Ishikawa (cell line): ENCODE measurements around the gene EPHA2.

Experiments used
- CEBPB ChIP-seq: IDR thresholded peaks from 2 replicates; pipeline ENCODE4 v1.6.1; 2012
- CREB1 ChIP-seq: IDR thresholded peaks from 2 replicates; pipeline ENCODE4 v1.6.1; 2012; ENCODE audit warnings: low read depth
- EGR1 ChIP-seq: IDR thresholded peaks from 2 replicates; pipeline ENCODE4 v1.6.1; 2012
- EP300 ChIP-seq: IDR thresholded peaks from 2 replicates; pipeline ENCODE4 v1.6.1; 2012; ENCODE audit warnings: borderline replicate concordance
- FOXM1 ChIP-seq: IDR thresholded peaks from 2 replicates; pipeline ENCODE4 v1.6.1; 2012; ENCODE audit warnings: low read depth, borderline replicate concordance
- NFIC ChIP-seq: IDR thresholded peaks from 2 replicates; pipeline ENCODE4 v1.6.1; 2012
- RAD21 ChIP-seq: IDR thresholded peaks from 2 replicates; pipeline ENCODE4 v1.6.1; 2012; ENCODE audit warnings: low read depth
- TAF1 ChIP-seq: IDR thresholded peaks from 2 replicates; pipeline ENCODE4 v1.6.1; 2012; ENCODE audit warnings: low read depth, mild to moderate bottlenecking
- TCF12 ChIP-seq: IDR thresholded peaks from 2 replicates; pipeline ENCODE4 v1.6.1; 2012; ENCODE audit warnings: low read depth
- TEAD4 ChIP-seq: IDR thresholded peaks from 2 replicates; pipeline ENCODE4 v1.6.1; 2012
- USF1 ChIP-seq: IDR thresholded peaks from 2 replicates; pipeline ENCODE4 v1.6.1; 2012
- YY1 ChIP-seq: IDR thresholded peaks from 2 replicates; pipeline ENCODE4 v1.6.1; 2012; ENCODE audit warnings: low read depth
- ZBTB7A ChIP-seq: IDR thresholded peaks from 2 replicates; pipeline ENCODE4 v1.6.1; 2012; ENCODE audit warnings: low read depth
- TF ChIP-seq, protein P1 (sequence below): IDR thresholded peaks from 2 replicates; pipeline ENCODE4 v1.6.1; 2012; ENCODE audit warnings: low read depth, mild to moderate bottlenecking
- TF ChIP-seq, protein P2 (sequence below): IDR thresholded peaks from 2 replicates; pipeline ENCODE4 v1.6.1; 2012

Gene EPHA2

DNA sequence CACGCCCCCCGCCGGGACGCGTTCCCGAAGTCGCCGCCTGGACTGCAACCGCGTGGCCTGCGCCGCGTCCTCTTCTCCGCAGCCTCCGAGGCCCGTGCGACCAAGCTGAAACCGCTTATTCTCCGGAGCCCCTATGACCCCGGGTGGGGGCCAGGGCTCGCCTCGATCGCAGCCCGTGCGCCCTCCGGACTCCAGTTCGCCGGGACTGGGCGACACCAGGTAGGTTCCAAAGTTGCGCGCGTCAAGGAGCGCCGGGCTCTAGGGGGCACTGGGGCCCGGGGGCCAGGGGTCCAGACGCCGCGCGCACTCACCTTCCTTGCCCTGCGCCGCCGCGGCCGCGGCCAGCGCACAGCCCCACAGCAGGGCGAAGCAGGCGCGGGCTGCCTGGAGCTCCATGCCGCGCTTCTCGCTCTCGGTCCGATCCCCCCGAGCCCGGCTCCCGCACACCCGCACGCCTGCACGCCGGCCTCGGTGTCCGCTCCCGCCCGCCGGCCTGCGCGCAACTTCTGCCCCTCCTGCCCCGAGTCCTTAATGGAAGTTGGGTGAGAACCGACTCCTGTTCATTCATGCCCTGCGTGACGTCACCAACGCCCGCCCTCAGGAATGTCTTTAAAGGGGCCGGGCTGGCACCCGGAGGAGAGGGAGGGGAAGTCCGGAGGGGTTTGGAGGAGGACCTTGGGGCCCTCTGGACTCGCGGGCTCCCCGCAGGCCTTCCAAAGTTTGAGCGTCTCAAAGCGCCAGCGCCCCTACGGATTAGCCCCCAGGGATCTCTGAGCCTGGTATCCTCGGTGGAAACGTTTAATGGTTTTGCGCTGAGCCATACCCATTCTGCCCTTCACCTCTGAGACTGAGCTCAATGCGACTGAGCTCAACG lies at the start of gene EPHA2:
EPHA2 (minus strand) TSS at position 533 of the 874 bp plus-strand sequence; CDS start at position 396, 137 bp downstream.
- TF ChIP-seq TEAD4 (peak; percentile 95), TAF1 (peak; percentile 93), ZBTB7A (peak; percentile 8; the same call in 1 of the 2 replicates), NFIC (peak; percentile 45; the same call in 1 of the 2 replicates), CEBPB (no peak; the same call in 1 of the 2 replicates), FOXM1 (no peak), EP300 (peak; percentile 66; the same call in 1 of the 2 replicates), EGR1 (no peak), TCF12 (peak; percentile 68), RAD21 (no peak), YY1 (peak; percentile 72), USF1 (no peak), CREB1 (peak; percentile 86)
- TF ChIP-seq, protein P1, sequence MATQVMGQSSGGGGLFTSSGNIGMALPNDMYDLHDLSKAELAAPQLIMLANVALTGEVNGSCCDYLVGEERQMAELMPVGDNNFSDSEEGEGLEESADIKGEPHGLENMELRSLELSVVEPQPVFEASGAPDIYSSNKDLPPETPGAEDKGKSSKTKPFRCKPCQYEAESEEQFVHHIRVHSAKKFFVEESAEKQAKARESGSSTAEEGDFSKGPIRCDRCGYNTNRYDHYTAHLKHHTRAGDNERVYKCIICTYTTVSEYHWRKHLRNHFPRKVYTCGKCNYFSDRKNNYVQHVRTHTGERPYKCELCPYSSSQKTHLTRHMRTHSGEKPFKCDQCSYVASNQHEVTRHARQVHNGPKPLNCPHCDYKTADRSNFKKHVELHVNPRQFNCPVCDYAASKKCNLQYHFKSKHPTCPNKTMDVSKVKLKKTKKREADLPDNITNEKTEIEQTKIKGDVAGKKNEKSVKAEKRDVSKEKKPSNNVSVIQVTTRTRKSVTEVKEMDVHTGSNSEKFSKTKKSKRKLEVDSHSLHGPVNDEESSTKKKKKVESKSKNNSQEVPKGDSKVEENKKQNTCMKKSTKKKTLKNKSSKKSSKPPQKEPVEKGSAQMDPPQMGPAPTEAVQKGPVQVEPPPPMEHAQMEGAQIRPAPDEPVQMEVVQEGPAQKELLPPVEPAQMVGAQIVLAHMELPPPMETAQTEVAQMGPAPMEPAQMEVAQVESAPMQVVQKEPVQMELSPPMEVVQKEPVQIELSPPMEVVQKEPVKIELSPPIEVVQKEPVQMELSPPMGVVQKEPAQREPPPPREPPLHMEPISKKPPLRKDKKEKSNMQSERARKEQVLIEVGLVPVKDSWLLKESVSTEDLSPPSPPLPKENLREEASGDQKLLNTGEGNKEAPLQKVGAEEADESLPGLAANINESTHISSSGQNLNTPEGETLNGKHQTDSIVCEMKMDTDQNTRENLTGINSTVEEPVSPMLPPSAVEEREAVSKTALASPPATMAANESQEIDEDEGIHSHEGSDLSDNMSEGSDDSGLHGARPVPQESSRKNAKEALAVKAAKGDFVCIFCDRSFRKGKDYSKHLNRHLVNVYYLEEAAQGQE: no peak
- TF ChIP-seq, protein P2, sequence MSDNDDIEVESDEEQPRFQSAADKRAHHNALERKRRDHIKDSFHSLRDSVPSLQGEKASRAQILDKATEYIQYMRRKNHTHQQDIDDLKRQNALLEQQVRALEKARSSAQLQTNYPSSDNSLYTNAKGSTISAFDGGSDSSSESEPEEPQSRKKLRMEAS: peak; percentile 41

DNA sequence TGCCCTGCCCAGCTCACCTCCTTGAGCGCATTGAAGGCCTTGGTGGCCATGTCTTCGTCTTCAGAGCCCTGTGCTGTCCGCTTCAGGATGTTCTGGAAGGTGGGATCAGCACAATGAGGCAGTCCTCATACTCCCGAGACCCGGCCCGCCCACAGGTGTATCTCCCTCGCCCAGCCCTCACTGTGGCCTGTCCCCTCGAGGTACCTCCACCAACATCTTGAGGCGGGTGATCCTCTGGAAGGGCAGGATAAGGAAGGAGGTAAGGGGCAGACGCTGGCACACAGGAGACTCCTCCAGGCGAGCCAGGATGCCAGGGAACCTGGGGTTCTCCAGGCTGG lies 49.4 kb upstream of the EPHA2 start:
- TF ChIP-seq CEBPB (no peak), ZBTB7A (no peak), TCF12 (no peak), CREB1 (no peak), FOXM1 (no peak), NFIC (no peak), TEAD4 (no peak), TAF1 (no peak), RAD21 (no peak), EGR1 (no peak), USF1 (no peak)
- TF ChIP-seq, protein P2: no peak

DNA sequence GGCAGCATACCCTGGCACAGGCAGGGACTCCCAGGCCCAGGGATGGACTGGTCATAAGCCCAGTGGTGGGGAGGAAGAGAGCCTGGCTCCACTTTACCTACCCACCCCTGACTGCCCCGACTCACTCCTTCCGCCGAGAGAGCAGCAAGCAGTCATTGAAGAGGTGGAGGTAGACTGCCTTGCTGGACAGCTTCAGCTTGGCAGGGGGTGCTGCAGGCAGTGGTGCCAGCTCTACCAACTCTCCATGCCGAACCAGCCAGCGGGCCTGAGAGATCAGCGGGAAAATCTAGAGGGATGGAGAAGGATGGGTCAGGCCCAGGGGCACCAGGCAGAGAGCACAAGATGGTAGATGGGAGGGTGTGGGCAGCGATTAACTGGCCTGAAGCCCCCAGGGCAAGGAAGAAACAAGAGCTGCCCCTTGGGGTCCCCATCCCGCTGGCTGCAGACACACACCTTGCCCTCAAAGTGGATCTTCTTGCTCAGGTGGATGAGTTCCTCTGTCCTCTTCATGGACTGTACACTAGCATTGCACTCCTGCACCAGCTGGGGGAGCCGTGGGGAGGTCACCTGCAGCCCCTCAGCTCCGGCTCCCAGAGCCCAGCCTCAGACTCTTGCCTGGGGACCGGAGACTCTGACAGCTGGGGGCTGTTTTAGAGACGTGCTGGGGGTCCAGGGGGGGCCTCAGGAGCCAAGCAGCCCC lies 48.9 kb upstream of the EPHA2 start:
- TF ChIP-seq RAD21: peak; percentile 66
- TF ChIP-seq TEAD4: no peak

DNA sequence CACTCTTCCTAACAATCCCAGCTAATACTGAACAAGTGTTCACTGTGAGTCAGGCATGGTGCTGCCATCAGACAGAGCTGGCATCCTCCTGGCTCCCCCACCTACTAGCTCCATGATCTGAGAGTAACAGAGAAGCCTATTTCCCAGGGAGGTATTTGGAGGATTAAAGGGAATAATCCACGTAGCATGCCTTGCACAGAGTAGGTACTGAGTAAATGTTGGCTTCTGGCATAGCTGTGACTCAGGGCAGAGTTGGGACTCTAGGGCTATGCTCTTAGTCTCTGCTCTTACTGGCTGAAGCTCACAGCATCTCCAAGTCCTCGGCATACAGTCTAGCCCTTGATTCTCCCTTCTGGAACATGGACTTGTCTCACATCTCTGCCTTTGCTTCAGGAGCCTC lies 48.3 kb upstream of the EPHA2 start:
- TF ChIP-seq EGR1 (no peak), FOXM1 (no peak), TCF12 (no peak), TAF1 (no peak), ZBTB7A (no peak), RAD21 (no peak), USF1 (no peak), YY1 (no peak), CEBPB (no peak), TEAD4 (no peak), CREB1 (no peak)

DNA sequence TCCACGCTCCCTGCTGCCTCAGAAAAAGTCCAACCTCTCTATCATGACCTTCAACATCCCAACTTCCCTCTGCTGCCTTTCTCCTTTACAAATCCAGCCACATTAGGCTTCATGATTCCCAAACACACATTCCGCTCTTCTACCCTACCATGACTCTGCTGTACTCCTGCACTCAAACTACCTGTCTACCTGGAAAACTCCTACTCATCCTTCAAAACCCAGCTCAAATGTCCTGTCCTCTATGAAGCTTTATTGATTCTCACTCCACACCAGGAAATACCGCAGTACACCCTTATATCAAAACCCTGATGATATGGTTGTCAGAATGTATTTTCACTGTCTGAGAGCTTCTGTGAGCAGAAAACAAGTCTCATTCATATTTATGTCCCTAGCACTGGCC lies 47.7 kb upstream of the EPHA2 start:
- TF ChIP-seq TEAD4 (no peak), TCF12 (no peak), EP300 (no peak), FOXM1 (no peak), ZBTB7A (no peak), CREB1 (no peak), RAD21 (no peak), CEBPB (no peak), NFIC (no peak), USF1 (no peak), TAF1 (no peak), YY1 (no peak), EGR1 (no peak)
- TF ChIP-seq, protein P2: no peak
- TF ChIP-seq, protein P1: no peak
